Duodenal mucosa (tissue), 2 donors: Measurements from ENCODE around the gene RAB11FIP4.
"Not testable (repeated sequence)": the region's sequence is repeated elsewhere in the genome, so short reads cannot be mapped to it uniquely, and the experiment has no call there.

ENCODE experiments used
- H3K27ac ChIP-seq: one replicate; pipeline ENCODE4 v1.7.0; 2013; ENCODE audit warnings: low read depth, low read length
- H3K27me3 ChIP-seq, 2 donors: one replicate each; pipeline ENCODE4 v1.7.0; 2013; ENCODE audit warnings: low read length in 2 of 2, control low read depth in 1 of 2; ENCODE audit not compliant: insufficient read depth in 2 of 2, control insufficient read depth in 1 of 2
- H3K36me3 ChIP-seq, 2 donors: one replicate each; pipeline ENCODE4 v1.7.0; 2013; ENCODE audit warnings: low read length in 2 of 2, control low read depth in 1 of 2; ENCODE audit not compliant: insufficient read depth in 2 of 2, control insufficient read depth in 1 of 2
- H3K4me1 ChIP-seq, 2 donors: one replicate each; pipeline ENCODE4 v1.7.0; 2013; ENCODE audit warnings: low read length in 2 of 2, control low read depth in 1 of 2; ENCODE audit not compliant: insufficient read depth in 2 of 2, control insufficient read depth in 1 of 2
- H3K4me3 ChIP-seq, 2 donors: one replicate each; pipeline ENCODE4 v1.7.0; 2013; ENCODE audit warnings: low read length in 2 of 2, low read depth in 1 of 2
- H3K9ac ChIP-seq, 2 donors: one replicate each; pipeline ENCODE4 v1.7.0; 2013; ENCODE audit warnings: low read length in 2 of 2, low read depth in 1 of 2
- H3K9me3 ChIP-seq, 2 donors: one replicate each; pipeline ENCODE4 v1.7.0; 2013; ENCODE audit warnings: low read length in 2 of 2, control low read depth in 1 of 2; ENCODE audit not compliant: control insufficient read depth in 1 of 2

RAB11FIP4 gene

DNA sequence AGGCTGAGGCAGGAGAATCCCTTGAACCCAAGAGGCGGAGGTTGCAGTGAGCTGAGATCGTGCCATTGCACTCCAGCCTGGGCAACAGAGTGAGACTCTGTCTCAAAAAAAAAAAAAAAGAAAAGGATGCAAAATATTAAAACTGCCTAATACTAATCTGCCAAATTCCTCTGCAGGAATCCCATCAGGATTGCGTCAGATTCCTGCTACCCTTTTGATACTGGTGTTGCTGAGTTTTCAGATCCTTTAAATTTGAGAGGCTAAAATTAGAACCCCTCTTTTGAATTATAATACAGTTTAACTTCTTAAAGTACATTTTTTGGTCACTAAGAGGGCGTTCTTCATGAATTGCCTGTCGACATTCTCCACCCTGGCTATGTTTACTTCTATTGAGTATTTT, 51.4 kb downstream of the RAB11FIP4 start:
- H3K27me3 ChIP-seq, H3K4me3 ChIP-seq, H3K9ac ChIP-seq: not testable (repeated sequence)

GRCh38 chr17:31443386-31443785, 51.9 kb downstream of the RAB11FIP4 start:
- Histone ChIP-seq H3K27me3 (no peaks in the 10 kb centered on the region), H3K27ac (no peak overlapping the region), H3K36me3 (no peaks in the 10 kb centered on the region), H3K4me1 (no peaks in the 10 kb centered on the region), H3K9ac (no peak overlapping the region), H3K9me3 (no peaks in the 10 kb centered on the region), H3K4me3 (no peak overlapping the region)

More for the DNA sequence above, 51.4 kb downstream of the RAB11FIP4 start:
- H3K36me3 ChIP-seq, H3K27ac ChIP-seq, H3K9me3 ChIP-seq, H3K4me1 ChIP-seq: not testable (repeated sequence)

- Histone ChIP-seq H3K36me3 (no peaks in the 10 kb centered on the region), H3K9ac (no peak overlapping the region), H3K9me3 (no peaks in the 10 kb centered on the region), H3K27ac (no peak overlapping the region), H3K4me1 (no peaks in the 10 kb centered on the region), H3K27me3 (no peaks in the 10 kb centered on the region), H3K4me3 (no peak overlapping the region)
Measured at GRCh38 chr17:31444026-31444425, 52.6 kb downstream of the RAB11FIP4 start.

GRCh38 chr17:31446195-31446967, 54.9 kb downstream of the RAB11FIP4 start:
- Histone ChIP-seq H3K36me3 (no peaks in the 10 kb centered on the region), H3K27me3 (no peaks in the 10 kb centered on the region), H3K9me3 (no peaks in the 10 kb centered on the region), H3K4me3 (no peak overlapping the region), H3K9ac (no peak overlapping the region), H3K4me1 (peaks cover 0 to 4% of the 10 kb centered on the region in 2 donors), H3K27ac (no peak overlapping the region)

DNA sequence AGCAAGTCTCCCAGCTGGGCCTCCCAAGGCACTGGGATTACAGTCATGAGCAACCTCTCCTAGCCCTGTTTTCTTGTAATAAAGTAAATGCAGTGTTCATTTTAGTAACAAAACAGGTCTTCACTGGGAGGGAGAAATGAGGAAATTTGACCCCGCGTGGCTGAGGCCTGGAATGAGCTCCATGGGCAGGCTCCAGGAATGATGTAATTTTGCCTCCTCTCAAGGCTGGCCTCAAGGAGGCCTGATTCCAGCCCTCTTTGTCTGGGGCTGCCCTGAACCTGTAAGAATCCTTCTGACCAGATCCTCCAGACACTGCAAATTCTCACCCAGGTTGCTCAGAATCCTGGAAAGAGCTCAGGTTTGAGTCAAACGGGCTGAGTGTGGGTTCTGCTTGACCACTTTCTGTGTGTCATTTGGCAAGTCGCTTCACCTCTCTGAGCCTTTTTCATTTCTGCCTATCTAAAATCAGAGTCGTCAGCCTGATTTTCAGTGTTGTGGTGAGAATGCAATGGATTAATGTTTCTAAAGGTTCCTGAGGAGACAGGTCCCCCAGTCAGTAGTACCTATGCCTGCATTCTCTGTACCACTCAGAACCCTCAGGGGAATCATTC, 57.1 kb downstream of the RAB11FIP4 start:
- Histone ChIP-seq H3K4me1 (peaks cover 9 to 14% of the 10 kb centered on the region in 2 donors), H3K27me3 (no peaks in the 10 kb centered on the region), H3K4me3 (no peak overlapping the region), H3K9ac (no peak overlapping the region), H3K9me3 (no peaks in the 10 kb centered on the region), H3K36me3 (no peaks in the 10 kb centered on the region), H3K27ac (no peak overlapping the region)

DNA sequence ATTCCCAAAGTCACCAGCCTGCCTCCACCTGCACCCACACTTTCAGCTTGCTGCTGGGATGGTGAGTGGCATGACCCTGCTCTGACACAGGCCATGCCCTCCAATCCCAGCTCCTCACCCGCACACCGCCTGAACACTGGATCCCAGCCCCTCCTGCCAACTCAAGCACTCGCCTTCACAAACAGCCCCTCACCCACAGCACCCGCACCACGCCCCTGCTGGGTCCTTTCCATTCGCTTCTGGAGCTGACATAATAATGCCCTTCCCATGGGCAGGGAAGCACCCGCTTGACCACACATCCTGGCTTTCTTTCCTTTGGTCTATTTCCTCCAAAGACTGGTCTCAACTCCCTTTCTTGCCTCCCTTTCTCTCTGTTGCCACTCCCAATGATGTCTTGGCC, 57.6 kb downstream of the RAB11FIP4 start:
- Histone ChIP-seq H3K9ac (no peak overlapping the region), H3K9me3 (no peaks in the 10 kb centered on the region), H3K4me1 (peaks cover 9 to 14% of the 10 kb centered on the region in 2 donors), H3K36me3 (no peaks in the 10 kb centered on the region), H3K27ac (no peak overlapping the region), H3K27me3 (no peaks in the 10 kb centered on the region), H3K4me3 (no peak overlapping the region)

DNA sequence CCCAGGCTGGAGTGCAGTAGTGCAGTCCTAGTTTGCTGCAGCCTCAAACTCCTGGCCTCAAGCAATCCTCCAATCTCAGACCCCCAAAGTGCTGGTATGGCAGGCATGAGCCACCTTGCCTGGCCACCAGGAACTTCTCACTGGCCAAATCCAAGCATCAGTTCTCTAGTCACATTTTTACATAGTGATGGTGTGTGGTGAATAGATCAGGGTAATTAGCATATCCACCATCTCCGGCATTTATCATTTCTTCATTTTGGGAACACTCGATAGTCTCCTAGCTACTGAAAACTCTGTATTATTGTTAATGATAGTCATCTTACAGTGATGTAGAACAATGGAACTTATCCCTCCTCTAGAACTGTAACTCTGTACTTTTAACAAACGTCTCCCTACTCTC, 58.3 kb downstream of the RAB11FIP4 start:
- Histone ChIP-seq H3K27me3 (no peaks in the 10 kb centered on the region), H3K27ac (no peak overlapping the region), H3K4me3 (no peak overlapping the region), H3K9me3 (no peaks in the 10 kb centered on the region), H3K9ac (no peak overlapping the region), H3K4me1 (peaks cover 9 to 14% of the 10 kb centered on the region in 2 donors), H3K36me3 (no peaks in the 10 kb centered on the region)

DNA sequence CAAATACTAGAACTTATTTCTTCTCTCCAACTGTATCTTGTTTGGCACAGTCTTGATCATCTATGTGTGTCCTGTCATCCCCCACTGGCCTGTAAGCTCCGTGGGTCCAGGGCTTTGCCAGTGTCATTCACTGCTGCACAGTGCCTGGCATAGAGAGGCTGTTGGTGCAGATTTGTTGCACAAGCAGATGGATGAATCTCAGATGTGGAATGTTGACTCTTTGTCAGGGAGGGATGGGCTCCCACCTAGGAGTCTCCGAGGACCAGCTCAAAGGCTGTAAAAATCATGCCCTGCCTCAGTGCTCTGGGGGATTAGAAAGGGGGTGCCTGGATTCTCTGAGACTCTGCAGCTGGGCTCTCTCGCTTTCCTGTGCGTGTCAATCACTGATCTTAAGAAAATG, 60.6 kb downstream of the RAB11FIP4 start:
- H3K4me3 ChIP-seq = no peak overlapping the region
- no peaks in the 10 kb centered on the region for H3K9me3 ChIP-seq
- H3K9ac ChIP-seq = no peak overlapping the region
- H3K27me3 ChIP-seq = no peaks in the 10 kb centered on the region
- H3K27ac ChIP-seq = no peak overlapping the region
- H3K36me3 ChIP-seq = no peaks in the 10 kb centered on the region
- peaks cover 9 to 18% of the 10 kb centered on the region in 2 donors for H3K4me1 ChIP-seq

GRCh38 chr17:31452561-31453110, 61.2 kb downstream of the RAB11FIP4 start:
- Histone ChIP-seq H3K27ac (no peak overlapping the region), H3K36me3 (no peaks in the 10 kb centered on the region), H3K27me3 (no peaks in the 10 kb centered on the region), H3K9me3 (no peaks in the 10 kb centered on the region), H3K4me1 (peaks cover 10 to 18% of the 10 kb centered on the region in 2 donors), H3K4me3 (no peak overlapping the region), H3K9ac (no peak overlapping the region)

DNA sequence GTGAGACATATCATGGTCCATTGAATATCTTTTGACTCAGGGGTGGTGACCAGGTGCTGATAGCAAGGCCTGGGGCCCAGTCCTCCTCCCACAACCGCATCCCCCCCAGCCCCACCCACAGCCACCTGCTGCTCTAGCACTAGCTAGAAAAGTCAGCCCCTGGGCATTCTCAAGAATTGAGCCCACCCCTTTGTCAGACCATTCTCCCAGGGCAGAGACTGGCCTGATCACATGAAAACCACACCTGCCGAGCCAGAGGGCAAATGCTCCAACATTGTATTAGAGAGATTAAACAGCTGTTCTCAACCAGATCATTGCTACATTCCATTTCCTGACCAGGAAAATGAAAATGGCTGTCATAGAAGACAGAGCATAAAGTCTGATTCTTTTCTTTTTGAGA, 62.4 kb downstream of the RAB11FIP4 start:
- Histone ChIP-seq H3K36me3 (no peaks in the 10 kb centered on the region), H3K27me3 (no peaks in the 10 kb centered on the region), H3K9ac (no peak overlapping the region), H3K9me3 (no peaks in the 10 kb centered on the region), H3K27ac (no peak overlapping the region), H3K4me1 (peaks cover 15 to 18% of the 10 kb centered on the region in 2 donors), H3K4me3 (no peak overlapping the region)
